HG03097 (cell line): Measurements from ENCODE around the gene COX8C.

Experiments
- ATAC-seq: cut with Tn5 transposase; IDR thresholded peaks from one replicate; pipeline ENCODE4 v1.9.1; 2021; ENCODE audit not compliant: unreplicated experiment, low FRiP score

The COX8C gene

DNA sequence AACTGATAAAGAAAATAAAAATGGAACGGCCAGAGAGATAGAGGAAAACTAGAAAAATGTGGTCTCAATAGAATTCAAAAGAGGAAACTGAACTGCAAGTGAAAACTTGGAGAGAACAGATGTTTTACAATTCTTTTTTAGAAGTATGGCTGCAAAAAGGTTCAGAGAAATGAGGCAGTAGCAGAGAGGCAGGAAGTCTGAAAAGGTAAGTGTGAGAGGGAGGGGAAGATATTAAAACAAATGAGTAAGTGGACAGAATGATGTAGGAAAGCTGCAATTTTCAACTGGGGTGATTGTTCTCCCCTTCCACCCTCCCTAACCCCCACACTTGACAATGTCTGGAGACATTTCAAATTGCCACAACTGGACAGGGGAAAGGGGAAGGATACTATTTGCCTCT lies 27.0 kb upstream of the COX8C start:
- no peak for ATAC-seq

DNA sequence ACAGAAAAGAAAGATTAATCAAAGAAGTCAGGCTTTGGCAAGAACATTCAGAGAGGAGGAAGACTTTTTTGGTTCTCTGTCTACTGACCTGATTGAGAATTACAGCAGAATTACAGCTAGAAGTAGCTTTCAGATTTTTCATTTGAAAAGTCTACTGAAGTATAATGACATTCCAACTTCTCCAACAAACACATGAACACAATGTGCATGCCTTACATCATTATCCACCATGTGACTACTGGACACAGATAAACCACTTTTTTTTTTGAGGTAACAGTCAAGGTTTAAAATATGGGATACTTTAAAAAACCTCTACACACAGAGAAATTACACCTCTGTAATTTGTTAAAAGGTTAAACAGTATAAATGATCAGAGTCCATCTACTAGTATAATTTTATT lies 26.5 kb upstream of the COX8C start:
- no peak for ATAC-seq

DNA sequence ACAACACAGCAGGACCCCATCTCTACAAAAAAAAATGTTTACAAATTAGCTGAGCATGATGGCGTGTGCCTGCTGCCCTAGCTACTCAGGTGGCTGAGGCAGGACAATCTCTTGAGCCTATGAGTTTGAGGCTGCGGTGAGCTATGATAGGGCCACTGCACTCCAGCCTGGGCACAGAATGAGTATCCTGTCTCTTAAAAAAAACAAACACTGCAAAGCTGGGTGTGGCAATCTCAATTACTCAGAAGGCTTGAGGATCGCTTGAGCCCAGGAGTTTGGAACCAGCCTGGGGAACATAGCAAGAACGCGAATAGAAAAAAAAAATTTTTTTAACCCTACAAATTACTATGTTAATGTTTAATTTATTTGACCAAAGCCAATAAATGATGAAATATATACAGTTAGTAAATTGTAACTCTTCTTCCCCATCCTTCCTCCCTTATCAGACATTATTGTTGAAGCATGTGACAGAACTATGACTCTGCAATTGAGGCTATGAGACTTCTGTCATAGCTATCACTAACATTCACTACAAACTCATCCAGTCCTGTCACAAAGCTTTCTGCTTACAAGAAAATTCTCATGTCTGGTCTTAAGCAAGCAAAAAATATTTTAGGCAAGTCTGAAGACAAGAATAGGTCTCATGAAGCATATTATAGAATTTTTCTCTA lies 23.9 kb upstream of the COX8C start:
- ATAC-seq = no peak

GRCh38 chr14:93323600-93324174 lies 23.3 kb upstream of the COX8C start:
- no peak for ATAC-seq

DNA sequence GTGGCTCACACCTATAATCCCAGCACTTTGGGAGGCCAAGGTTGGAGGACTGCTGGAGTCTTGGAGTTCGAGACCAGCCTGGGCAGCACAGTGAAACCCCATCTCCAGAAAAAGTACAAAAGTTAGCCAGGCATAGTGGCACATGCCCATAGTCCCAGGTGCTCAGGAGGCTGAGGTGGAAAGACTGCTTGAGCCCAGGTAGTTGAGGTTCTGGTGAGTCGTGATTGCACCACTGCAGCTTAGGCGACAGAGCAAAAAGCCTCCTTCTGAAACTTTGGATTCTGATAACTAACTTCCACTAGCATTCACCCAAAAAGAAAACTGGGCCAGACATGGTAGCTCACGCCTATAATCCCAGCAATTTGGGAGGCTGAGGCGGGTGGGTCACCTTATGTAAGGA lies 20.8 kb upstream of the COX8C start:
- no peak for ATAC-seq

DNA sequence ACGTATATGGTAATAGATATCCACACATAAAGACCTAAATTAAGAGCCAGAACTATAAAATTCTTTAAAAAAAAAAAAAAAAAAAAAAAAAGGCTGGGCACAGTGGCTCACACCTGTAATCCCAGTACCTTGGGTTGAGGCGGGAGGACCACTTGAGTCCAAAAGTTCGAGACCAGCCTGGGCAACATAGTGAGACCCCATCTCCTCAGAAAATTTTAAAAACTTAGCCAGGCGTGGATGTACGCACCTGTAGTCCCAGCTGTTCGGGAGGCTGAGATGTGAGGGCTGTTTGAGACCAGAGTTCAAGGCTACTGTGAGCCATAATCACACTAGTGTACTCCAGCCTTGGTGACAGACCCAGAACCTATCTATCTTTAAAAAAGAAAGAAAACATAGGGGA lies 18.4 kb upstream of the COX8C start:
- ATAC-seq = no peak

DNA sequence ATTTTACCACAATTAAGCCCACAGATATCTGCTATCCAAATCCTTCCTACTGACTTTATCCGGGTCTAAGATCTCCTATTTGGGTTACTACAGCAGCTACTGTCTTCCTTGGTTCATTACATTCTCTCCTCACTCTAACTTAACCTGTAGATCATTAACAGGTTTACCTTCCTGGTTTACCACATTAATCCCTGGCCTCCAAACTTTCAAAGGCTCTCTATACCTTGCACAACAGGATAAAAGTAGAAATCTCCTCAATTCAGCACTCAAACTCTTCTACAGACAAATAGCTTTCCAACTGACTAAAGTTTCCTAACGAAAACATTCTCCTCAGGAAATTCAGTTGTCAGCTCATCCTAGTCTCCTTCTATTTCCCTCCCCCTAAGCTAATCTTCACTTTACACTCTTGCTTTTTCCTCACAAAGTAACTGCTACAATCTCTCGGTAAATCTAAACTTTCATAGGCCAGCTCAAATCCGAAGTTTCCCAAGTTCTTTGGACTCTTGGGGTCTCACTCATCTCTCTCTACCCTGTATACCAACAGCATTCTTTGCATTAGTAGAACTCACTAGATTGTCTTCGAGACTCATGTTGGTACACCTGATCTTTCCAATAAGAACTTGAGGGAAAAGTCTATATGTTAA lies 16.9 kb upstream of the COX8C start:
- no peak for ATAC-seq

DNA sequence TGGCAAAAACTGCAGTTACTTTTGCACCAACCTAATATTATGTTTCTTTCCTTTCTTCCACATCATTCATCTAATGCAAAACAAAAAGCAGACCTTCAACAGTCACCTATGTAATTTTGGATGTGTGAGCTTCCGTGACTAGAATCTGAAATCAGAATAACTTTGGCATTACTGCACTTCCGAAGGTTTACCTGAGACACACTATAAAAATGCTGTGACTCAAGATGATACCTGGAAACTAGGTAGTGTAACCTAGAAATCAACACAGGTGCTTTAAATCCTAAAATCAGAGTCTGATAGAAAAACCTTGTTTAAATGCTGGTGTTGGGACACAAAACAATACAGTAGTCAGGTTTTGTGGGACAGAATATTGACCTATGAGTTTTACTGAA lies 16.4 kb upstream of the COX8C start:
- no peak for ATAC-seq

- ATAC-seq = no peak
Observed at GRCh38 chr14:93331002-93331727, 15.8 kb upstream of the COX8C start.

GRCh38 chr14:93331728-93332396 lies 15.1 kb upstream of the COX8C start:
- no peak for ATAC-seq

- ATAC-seq = peak; percentile 47
Observed at GRCh38 chr14:93332397-93332852, 14.6 kb upstream of the COX8C start.

GRCh38 chr14:93332853-93333630 lies 13.9 kb upstream of the COX8C start, which contains the start of gene BTBD7:
BTBD7 (minus strand) TSS chr14:93333036; CDS start chr14:93296051, 36,985 bp downstream.
- ATAC-seq = peak; percentile 82

GRCh38 chr14:93333631-93334103 lies 13.3 kb upstream of the COX8C start:
- no peak for ATAC-seq

DNA sequence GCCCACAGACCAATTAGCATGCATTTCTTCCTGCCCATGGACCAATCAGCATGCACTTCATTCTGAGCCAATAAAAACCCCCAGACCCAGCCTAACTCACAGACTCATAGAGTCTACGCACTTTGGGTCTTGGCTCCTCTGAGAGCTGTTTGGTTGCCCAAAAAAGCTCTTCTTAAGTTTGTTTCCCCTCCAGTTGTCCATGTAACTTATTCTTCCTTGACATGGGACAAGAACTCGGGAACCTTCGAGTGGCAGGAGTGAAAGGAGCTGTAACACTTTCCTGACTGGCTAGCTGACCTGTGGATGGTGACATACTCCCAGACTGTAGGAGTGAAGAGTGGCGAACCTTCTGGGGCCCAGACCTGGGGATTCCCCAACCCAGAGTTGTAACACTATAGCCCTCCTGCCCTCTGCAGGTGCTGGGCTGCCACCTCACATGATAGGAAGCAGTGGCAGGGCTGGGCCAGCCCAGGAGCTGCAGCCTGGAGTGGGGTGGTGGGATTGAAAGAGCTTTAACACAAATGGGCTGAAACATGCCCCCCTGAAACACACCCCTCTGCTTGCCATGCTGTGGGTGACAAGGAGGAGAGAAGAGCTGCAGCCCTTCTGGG lies 9.7 kb upstream of the COX8C start:
- no peak for ATAC-seq

- no peak for ATAC-seq
Observed at GRCh38 chr14:93337884-93338283, 9.1 kb upstream of the COX8C start.

DNA sequence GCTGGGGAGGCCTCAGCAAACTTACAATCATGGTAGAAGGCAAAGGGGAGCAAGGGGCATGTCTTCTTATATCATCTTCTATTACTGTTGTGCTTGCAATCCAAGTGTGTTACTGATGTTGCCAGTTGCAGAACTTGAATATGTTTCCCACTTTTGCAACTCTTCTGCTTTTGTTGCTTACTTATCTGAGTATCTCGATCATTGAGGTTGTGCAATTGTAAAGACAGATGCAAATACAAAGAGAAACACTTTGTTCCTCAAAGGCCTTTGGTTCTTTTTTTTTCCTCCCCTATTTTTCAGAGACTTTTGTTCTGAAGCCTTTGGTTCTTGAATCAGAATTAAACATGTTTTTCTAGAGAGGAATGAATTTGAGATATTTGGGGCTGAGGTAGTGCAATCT lies 3.7 kb upstream of the COX8C start:
- no peak for ATAC-seq

- ATAC-seq = no peak
Observed at GRCh38 chr14:93343797-93344196, 3.2 kb upstream of the COX8C start.

DNA sequence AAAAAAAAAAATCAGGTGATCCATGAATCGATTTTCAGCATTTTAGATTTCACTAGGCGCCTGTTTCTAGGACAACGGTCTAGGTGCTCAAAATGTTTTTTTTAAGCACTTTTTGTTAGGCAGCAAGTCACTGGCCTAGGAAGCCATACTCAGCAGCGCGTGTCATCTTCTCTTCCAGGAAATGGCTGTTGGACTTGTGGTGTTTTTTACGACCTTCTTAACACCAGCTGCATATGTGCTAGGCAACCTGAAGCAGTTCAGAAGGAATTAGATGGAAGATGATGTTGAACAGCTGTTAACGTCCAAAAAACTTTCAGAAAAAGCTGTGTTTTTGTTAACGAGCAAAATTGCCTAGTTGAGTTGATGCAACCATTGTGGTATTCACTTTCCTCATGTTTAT lies 868 bp downstream of the COX8C start:
- ATAC-seq = no peak

DNA sequence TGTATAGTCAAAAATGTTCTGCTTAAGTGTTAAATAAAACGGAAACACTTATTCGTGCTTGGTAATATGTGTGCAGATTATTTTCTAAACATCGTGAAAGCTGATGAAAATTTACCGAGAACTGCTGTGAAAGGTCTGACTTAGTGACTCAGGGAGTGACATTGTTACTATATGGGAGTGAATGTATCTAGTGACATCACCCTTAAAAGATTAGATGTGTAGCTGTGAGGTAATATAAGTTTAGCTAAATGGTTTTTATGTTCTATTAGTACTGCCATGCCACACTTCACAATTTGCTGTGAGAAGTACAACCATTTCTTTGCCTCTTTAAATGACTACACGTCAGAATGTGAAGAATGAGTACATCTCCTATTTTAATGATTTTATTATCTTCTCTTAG lies 1.3 kb downstream of the COX8C start:
- ATAC-seq = no peak
